ENCODE results near the gene MEAK7. TPM values are rescaled to one million over a fixed set of nuclear protein-coding genes. Genes with fewer than 3 reads are reported as not detected.

MEAK7 gene
- total RNA-seq, 1 donor from 2014 or later, result 34.2 TPM

- no peak for DNase-seq (ENCODE audit: low read depth)
These were observed 15.3 kb downstream of the MEAK7 start for GRCh38 chr16:84489131-84489530.

- DNase-seq (ENCODE audit: low read depth), result no peak
These were observed 17.1 kb downstream of the MEAK7 start for GRCh38 chr16:84487358-84487757.

- no peak for DNase-seq (ENCODE audit: low read depth)
These were observed 17.8 kb downstream of the MEAK7 start for GRCh38 chr16:84486551-84487235.

- DNase-seq (ENCODE audit: low read depth), result no peak
These were observed 18.3 kb downstream of the MEAK7 start for GRCh38 chr16:84486126-84486525.

GRCh38 chr16:84485255-84486010 is 19.0 kb downstream of the MEAK7 start:
- no peak for DNase-seq (ENCODE audit: low read depth)

GRCh38 chr16:84484579-84485254 is 19.7 kb downstream of the MEAK7 start:
- DNase-seq (ENCODE audit: low read depth), result peak; percentile 35

- no peak for DNase-seq (ENCODE audit: low read depth)
These were observed 20.4 kb downstream of the MEAK7 start for GRCh38 chr16:84483882-84484565.

GRCh38 chr16:84482951-84483881 is 21.2 kb downstream of the MEAK7 start:
- no peak for DNase-seq (ENCODE audit: low read depth)

- no peak for DNase-seq (ENCODE audit: low read depth)
These were observed 22.2 kb downstream of the MEAK7 start for GRCh38 chr16:84482001-84482891.

- no peak for DNase-seq (ENCODE audit: low read depth)
These were observed 23.3 kb downstream of the MEAK7 start for GRCh38 chr16:84481051-84481735.

- no peak for DNase-seq (ENCODE audit: low read depth)
These were observed 24.6 kb downstream of the MEAK7 start for GRCh38 chr16:84479716-84480450.

GRCh38 chr16:84478172-84478947 is 26.1 kb downstream of the MEAK7 start:
- DNase-seq (ENCODE audit: low read depth), result peak; percentile 93

GRCh38 chr16:84477661-84478060 is 26.8 kb downstream of the MEAK7 start:
- no peak for DNase-seq (ENCODE audit: low read depth)

GRCh38 chr16:84476401-84476800 is 28.1 kb downstream of the MEAK7 start:
- DNase-seq (ENCODE audit: low read depth), result no peak

- DNase-seq (ENCODE audit: low read depth), result peak; percentile 4
These were observed 28.7 kb downstream of the MEAK7 start for GRCh38 chr16:84475643-84476240.

GRCh38 chr16:84471966-84472365 is 32.5 kb downstream of the MEAK7 start:
- DNase-seq (ENCODE audit: low read depth), result no peak

GRCh38 chr16:84471316-84471715 is 33.1 kb downstream of the MEAK7 start:
- DNase-seq (ENCODE audit: low read depth), result no peak

All from renal cortical epithelial cell (primary cell).